Smooth muscle cell (in vitro differentiated cells): ENCODE measurements around the gene MNX1. TPM values are rescaled to one million over a fixed set of nuclear protein-coding genes. Genes with fewer than 3 reads are reported as not detected.

Experiments
- DNase-seq: peaks from one replicate; lab custom pipeline; 2025; ENCODE audit not compliant: unreplicated experiment; lab: John Stamatoyannopoulos, UW
- H2AFZ ChIP-seq: fragments of 200-600 bp; sonication (generic); 2 replicates; pipeline ENCODE4 v1.6.0; 2016; ENCODE audit warnings: antibody characterized with exemption, low read depth, mild to moderate bottlenecking
- H3F3A ChIP-seq: fragments of 200-600 bp; sonication (generic); 2 replicates; pipeline ENCODE4 v1.6.0; 2017; ENCODE audit warnings: antibody characterized with exemption, low read depth
- H3K27ac ChIP-seq: fragments of 200-600 bp; sonication (generic); 2 replicates; pipeline ENCODE4 v1.5.1; 2016; ENCODE audit warnings: low read depth, mild to moderate bottlenecking
- H3K27me3 ChIP-seq: fragments of 200-600 bp; sonication (generic); 2 replicates; pipeline ENCODE4 v1.6.1; 2016; ENCODE audit warnings: low read depth, mild to moderate bottlenecking
- H3K36me3 ChIP-seq: fragments of 200-600 bp; sonication (generic); 2 replicates; pipeline ENCODE4 v1.5.1; 2016; ENCODE audit warnings: low read depth
- H3K4me1 ChIP-seq: fragments of 200-600 bp; sonication (generic); 2 replicates; pipeline ENCODE4 v1.5.1; 2016; ENCODE audit warnings: low read depth
- H3K4me2 ChIP-seq: fragments of 200-600 bp; sonication (generic); 2 replicates; pipeline ENCODE4 v1.6.0; 2016; ENCODE audit warnings: mild to moderate bottlenecking
- H3K4me3 ChIP-seq: fragments of 200-600 bp; sonication (generic); 2 replicates; pipeline ENCODE4 v1.5.1; 2016; ENCODE audit warnings: mild to moderate bottlenecking
- H3K79me2 ChIP-seq: fragments of 200-600 bp; sonication (generic); 2 replicates; pipeline ENCODE4 v1.6.0; 2016; ENCODE audit warnings: low read depth, mild to moderate bottlenecking
- H3K9ac ChIP-seq: fragments of 200-600 bp; sonication (generic); 2 replicates; pipeline ENCODE4 v1.6.0; 2016; ENCODE audit warnings: low read depth
- H3K9me3 ChIP-seq: fragments of 200-600 bp; sonication (generic); replicated peaks from 2 replicates; pipeline ENCODE4 v1.5.1; 2016; ENCODE audit warnings: low read depth
- H4K20me1 ChIP-seq: fragments of 200-600 bp; sonication (generic); 2 replicates; pipeline ENCODE4 v1.6.0; 2016; ENCODE audit warnings: low read depth
- CTCF ChIP-seq: fragments of 200-600 bp; sonication (generic); IDR thresholded peaks from 2 replicates; pipeline ENCODE4 v1.5.1; 2017; ENCODE audit warnings: borderline replicate concordance, mild to moderate bottlenecking, antibody characterized with exemption; ENCODE audit not compliant: insufficient read depth, poor library complexity, severe bottlenecking
- WGBS: methylation state at CpG from one replicate; pipeline ENCODE4 v1.1.7; 2016; ENCODE audit warnings: low lambda C conversion rate; 5-methylcytosine and 5-hydroxymethylcytosine counted together
- polyA plus RNA-seq: library from polyadenylated mRNA; unstranded; fragments of >200 nt; fragmentation: Nextera tagmentation; extraction: Ambion mirVana; gene quantifications from 2 replicates; pipeline ENCODE4 v1.2.1, GENCODE V29; 2016
- total RNA-seq: library from RNA; depleted of rRNA; stranded (reverse); fragments of >200 nt; gene quantifications from 2 replicates; pipeline ENCODE4 v1.2.3, GENCODE V29; 2014

MNX1 gene
- total and polyA plus RNA-seq, 2 experiments from 2014 or later: not detected

- no peak overlapping the region for H2AFZ ChIP-seq
- H3K27me3 ChIP-seq: peaks cover 99% of the 10 kb centered on the region
- H3K79me2 ChIP-seq: no peaks in the 10 kb centered on the region
- H3K27ac ChIP-seq: no peak overlapping the region
- H3K4me3 ChIP-seq: no peak overlapping the region
- H3K4me2 ChIP-seq: peak overlapping the region; percentile 74
- no peak for DNase-seq
- TF ChIP-seq CTCF: no peak
- no peaks in the 10 kb centered on the region for H3K36me3 ChIP-seq
- no peak overlapping the region for H3K9ac ChIP-seq
- peaks cover 12% of the 10 kb centered on the region for H4K20me1 ChIP-seq
- H3F3A ChIP-seq: no peaks in the 10 kb centered on the region
- H3K4me1 ChIP-seq: peaks cover 26% of the 10 kb centered on the region
- 5% methylated on average over 45 of the region's 56 CpGs for WGBS
- H3K9me3 ChIP-seq: no peaks in the 10 kb centered on the region
Measured at GRCh38 chr7:157004521-157005455, 5.7 kb downstream of the MNX1 start.

GRCh38 chr7:157003756-157004520 is 6.5 kb downstream of the MNX1 start:
- Histone ChIP-seq H3K4me3 (no peak overlapping the region), H3K9ac (no peak overlapping the region), H3K79me2 (no peaks in the 10 kb centered on the region), H4K20me1 (peaks cover 12% of the 10 kb centered on the region), H3F3A (no peaks in the 10 kb centered on the region), H3K27ac (no peak overlapping the region), H3K4me1 (peaks cover 26% of the 10 kb centered on the region), H3K36me3 (no peaks in the 10 kb centered on the region), H2AFZ (no peak overlapping the region), H3K4me2 (peak overlapping the region; percentile 74), H3K9me3 (no peaks in the 10 kb centered on the region), H3K27me3 (peaks cover 100% of the 10 kb centered on the region)
- 2% methylated on average over 44 of the region's 60 CpGs for WGBS
- TF ChIP-seq CTCF: no peak
- DNase-seq: no peak

GRCh38 chr7:157003445-157003755 is 7.1 kb downstream of the MNX1 start:
- WGBS: 8% methylated on average over 6 of the region's 6 CpGs
- Histone ChIP-seq H3K27me3 (peaks cover 100% of the 10 kb centered on the region), H3K79me2 (no peaks in the 10 kb centered on the region), H3F3A (no peaks in the 10 kb centered on the region), H3K9ac (no peak overlapping the region), H3K4me2 (peak overlapping the region; percentile 74), H3K9me3 (no peaks in the 10 kb centered on the region), H3K4me1 (peaks cover 26% of the 10 kb centered on the region), H3K4me3 (no peak overlapping the region), H3K27ac (no peak overlapping the region), H2AFZ (no peak overlapping the region), H4K20me1 (peaks cover 12% of the 10 kb centered on the region), H3K36me3 (no peaks in the 10 kb centered on the region)
- no peak for TF ChIP-seq CTCF
- no peak for DNase-seq
